Aorta (tissue), 5 donors: ENCODE data around the gene DOCK3. TPM values are rescaled to one million over a fixed set of nuclear protein-coding genes. Genes with fewer than 3 reads are reported as not detected.

Experiments used
- ATAC-seq: fragments of 200-7000 bp; cut with Tn5 transposase; one replicate; pipeline ENCODE4 v1.9.1; 2022; ENCODE audit warnings: moderate library complexity; ENCODE audit not compliant: low FRiP score
- DNase-seq, 2 donors: peaks; one replicate each; pipeline ENCODE4 v3.0.0-alpha.2; 2020
- H3K27ac ChIP-seq, 2 donors: one replicate each; pipeline ENCODE4 v1.5.1; 2013; ENCODE audit warnings: low read length in 2 of 2, mild to moderate bottlenecking in 2 of 2, moderate library complexity in 2 of 2, control low read depth in 1 of 2, inconsistent platforms in 1 of 2, low read depth in 1 of 2
- H3K27me3 ChIP-seq, 2 donors: one replicate each; pipeline ENCODE4 v1.6.1; 2013; ENCODE audit warnings: control low read depth in 1 of 2, low read length in 1 of 2, mild to moderate bottlenecking in 1 of 2, moderate library complexity in 1 of 2; ENCODE audit not compliant: insufficient read depth in 2 of 2, control insufficient read depth in 1 of 2
- H3K36me3 ChIP-seq, 2 donors: one replicate each; pipeline ENCODE4 v1.6.1; 2013; ENCODE audit warnings: control low read depth in 1 of 2, low read length in 1 of 2, mild to moderate bottlenecking in 1 of 2; ENCODE audit not compliant: insufficient read depth in 2 of 2, control insufficient read depth in 1 of 2
- H3K4me1 ChIP-seq, 2 donors: one replicate each; pipeline ENCODE4 v1.6.1; 2013; ENCODE audit warnings: low read length in 2 of 2, control low read depth in 1 of 2, mild to moderate bottlenecking in 1 of 2, moderate library complexity in 1 of 2; ENCODE audit not compliant: insufficient read depth in 2 of 2, control insufficient read depth in 1 of 2
- H3K4me3 ChIP-seq, 2 donors: one replicate each; pipeline ENCODE4 v1.5.1; 2013; ENCODE audit warnings: low read length in 2 of 2, control low read depth in 1 of 2, mild to moderate bottlenecking in 1 of 2
- H3K9me3 ChIP-seq: one replicate; pipeline ENCODE4 v1.6.1; 2013; ENCODE audit warnings: mild to moderate bottlenecking, low read length; ENCODE audit not compliant: control insufficient read depth
- WGBS, 2 donors: extraction: QIAGEN DNeasy Blood & Tissue Kit; methylation state at CpG; one replicate each; pipeline ENCODE4 v1.1.7; 2013; 5-methylcytosine and 5-hydroxymethylcytosine counted together
- intact Hi-C, 2 donors: fragments of 100-400 bp; cut with DNase I; formaldehyde crosslinking; loops; one replicate each; pipeline versions ENCODE4 v1.14.2 to v1.15.0; 2022
- polyA plus RNA-seq, 2 donors: library from polyadenylated mRNA; stranded (reverse); fragments of 200-250 nt; gene quantifications; one replicate each; pipeline ENCODE4 v1.2.3, GENCODE V29; 2013
- total RNA-seq, 2 donors: library from RNA; stranded (reverse); fragmentation: NEBNext Ultra II Directional; extraction: Animal tissue kit (Norgen Biotek cat#: 25700); gene quantifications; one replicate each; pipeline ENCODE4 v1.2.1, GENCODE V29; 2021
- donor health status: healthy with polysubstance abuse.
- donor health status: Bipolar disorder and iron deficiency.
- donor health status: DM: no; HTN: no; CAD: no.
- donor health status: DM: no; HTN: no; CAD: no.
- donor health status: DM: yes; HTN: yes; CAD: no.

The DOCK3 gene
- total and polyA plus RNA-seq, 4 donors: 0.31 to 0.97 (median 0.55) TPM

DNA sequence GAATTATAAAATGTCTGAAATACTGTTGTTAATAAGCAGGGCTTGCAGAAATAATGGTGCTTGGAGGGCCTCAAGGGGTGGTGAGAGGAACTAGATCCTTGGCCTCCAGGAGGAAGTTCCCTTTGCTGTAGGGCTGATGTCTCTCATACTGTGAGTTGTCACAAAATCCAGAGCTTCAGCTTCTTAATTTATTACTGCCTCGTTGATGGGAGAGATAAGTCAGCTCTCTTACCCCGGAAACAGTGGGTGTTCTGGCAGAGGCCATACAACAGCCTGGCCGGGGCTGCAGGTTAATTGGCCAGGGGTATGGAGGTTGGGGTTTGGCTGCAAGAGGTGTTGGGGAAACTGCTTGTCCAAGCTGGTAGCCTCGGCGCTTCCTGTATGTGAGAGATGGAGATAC is 42.3 kb upstream of the DOCK3 start:
- no peaks in the 10 kb centered on the region for H3K4me1 ChIP-seq
- H3K27ac ChIP-seq: no peak overlapping the region
- no peak overlapping the region for H3K4me3 ChIP-seq
- H3K9me3 ChIP-seq: no peaks in the 10 kb centered on the region
- intact Hi-C loops: no loop called here
- WGBS, 2 donors: 42 to 48% methylated on average over 5 of the region's 5 CpGs
- no peak for DNase-seq
- no peaks in the 10 kb centered on the region for H3K36me3 ChIP-seq
- no peaks in the 10 kb centered on the region for H3K27me3 ChIP-seq
- ATAC-seq: no peak

DNA sequence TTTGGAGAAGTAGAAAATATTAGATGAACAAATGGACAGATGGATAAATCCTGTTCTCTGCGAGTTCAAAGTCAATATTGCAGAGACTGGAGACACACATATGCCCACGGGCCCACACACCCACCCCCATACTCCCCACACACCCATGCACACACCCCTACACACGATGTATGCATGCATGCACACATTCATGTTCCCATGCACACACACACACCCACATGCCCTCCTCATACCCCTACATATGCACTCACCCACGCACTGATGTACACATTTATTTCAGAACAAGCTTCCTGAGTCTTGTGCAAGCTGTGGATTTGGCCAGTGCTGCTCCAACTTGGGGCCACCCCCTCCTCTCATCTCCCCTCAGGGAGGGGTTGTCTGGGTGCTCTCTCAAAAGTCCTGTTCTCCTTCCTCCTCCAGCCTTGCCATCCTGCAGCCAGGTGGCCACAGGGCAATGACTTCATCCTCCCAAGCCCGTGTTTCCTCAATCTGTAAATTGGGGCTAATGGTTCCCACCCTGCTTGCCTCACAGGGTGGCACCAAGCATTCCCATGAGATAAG is 41.4 kb upstream of the DOCK3 start:
- intact Hi-C loops: no loop called here
- no peak for DNase-seq
- 91 to 95% methylated on average over 5 of the region's 5 CpGs for whole genome bisulfite sequencing, 2 donors

DNA sequence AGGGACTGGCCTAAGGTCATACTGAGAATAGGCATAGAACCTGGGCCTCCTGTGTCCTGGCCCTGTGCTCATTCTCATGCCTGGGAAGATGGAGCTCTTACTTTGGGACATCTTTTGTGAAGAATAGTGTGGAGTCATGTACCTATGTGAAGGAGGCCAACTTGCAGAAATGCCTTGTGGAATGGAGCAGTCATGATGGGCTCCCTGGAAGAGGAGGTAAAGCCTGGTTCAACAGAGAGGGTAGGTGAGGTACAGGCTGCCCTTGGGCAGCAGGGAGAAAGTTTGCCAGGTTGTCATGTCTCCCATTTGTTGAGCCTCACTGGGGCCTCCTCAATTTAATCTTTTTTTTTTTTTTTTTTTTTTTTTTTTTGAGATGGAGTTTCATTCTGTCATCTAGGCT is 39.7 kb upstream of the DOCK3 start:
- H3K27ac ChIP-seq: no peak overlapping the region
- H3K9me3 ChIP-seq: no peaks in the 10 kb centered on the region
- H3K4me1 ChIP-seq: no peaks in the 10 kb centered on the region
- DNase-seq: no peak
- intact Hi-C loops: no loop called here
- ATAC-seq: no peak
- no peaks in the 10 kb centered on the region for H3K27me3 ChIP-seq
- no peaks in the 10 kb centered on the region for H3K36me3 ChIP-seq
- no peak overlapping the region for H3K4me3 ChIP-seq

More for the DNA sequence above, 41.4 kb upstream of the DOCK3 start:
- Histone ChIP-seq H3K4me1 (no peaks in the 10 kb centered on the region), H3K27me3 (no peaks in the 10 kb centered on the region), H3K9me3 (no peaks in the 10 kb centered on the region), H3K27ac (no peak overlapping the region), H3K4me3 (no peak overlapping the region), H3K36me3 (no peaks in the 10 kb centered on the region)
- no peak for ATAC-seq

DNA sequence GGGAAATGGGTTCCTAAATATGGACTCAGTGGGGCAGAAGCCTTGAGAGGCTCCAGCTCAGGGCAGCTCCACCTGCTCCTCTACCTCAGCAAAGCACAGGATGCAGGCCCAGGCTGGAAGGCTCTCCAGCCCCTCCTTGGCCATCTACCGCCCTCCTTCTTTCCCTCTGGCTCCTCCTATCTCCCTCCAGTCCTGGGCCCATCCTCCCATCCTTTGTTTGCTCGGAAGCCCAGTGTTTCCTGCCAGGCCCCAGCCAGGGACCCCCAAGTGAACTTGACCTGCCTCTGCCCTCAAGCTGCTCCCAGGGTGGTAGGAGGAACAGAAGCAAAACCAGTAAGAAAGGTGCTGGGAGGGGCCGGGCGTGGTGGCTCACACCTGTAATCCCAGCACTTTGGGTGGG is 37.7 kb upstream of the DOCK3 start:
- ATAC-seq: no peak
- DNase-seq: no peak
- Histone ChIP-seq H3K4me3 (no peak overlapping the region), H3K9me3 (no peaks in the 10 kb centered on the region), H3K27ac (no peak overlapping the region), H3K4me1 (no peaks in the 10 kb centered on the region), H3K27me3 (no peaks in the 10 kb centered on the region), H3K36me3 (no peaks in the 10 kb centered on the region)
- intact Hi-C loops: no loop called here
- 95 to 96% methylated on average over 4 of the region's 4 CpGs for WGBS, 2 donors

DNA sequence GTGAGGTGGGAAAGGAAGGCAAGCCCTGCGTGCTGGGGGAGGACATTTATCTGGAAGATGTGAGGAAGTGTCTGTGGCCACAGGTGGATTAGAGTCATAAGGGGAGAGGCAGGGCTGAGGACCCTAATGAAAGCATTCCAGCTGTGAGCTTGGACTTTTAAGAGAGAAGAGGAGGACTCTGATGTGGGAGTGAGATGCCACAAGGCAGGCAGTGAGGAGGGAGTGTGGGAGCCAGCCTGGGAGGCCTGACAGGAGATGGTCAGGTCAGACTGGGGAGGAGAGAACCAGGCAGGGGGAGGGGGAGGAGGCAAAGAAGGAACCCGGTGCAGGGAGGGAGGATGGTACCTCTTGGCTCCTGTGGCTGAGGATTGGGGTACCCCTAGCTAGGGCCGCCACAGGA is 36.8 kb upstream of the DOCK3 start:
- Histone ChIP-seq H3K4me1 (no peaks in the 10 kb centered on the region), H3K36me3 (no peaks in the 10 kb centered on the region), H3K4me3 (no peak overlapping the region), H3K27ac (no peak overlapping the region), H3K27me3 (no peaks in the 10 kb centered on the region), H3K9me3 (no peaks in the 10 kb centered on the region)
- intact Hi-C loops: no loop called here
- WGBS, 2 donors: 82 to 94% methylated on average over 3 of the region's 3 CpGs
- DNase-seq (no peak), ATAC-seq (no peak)

DNA sequence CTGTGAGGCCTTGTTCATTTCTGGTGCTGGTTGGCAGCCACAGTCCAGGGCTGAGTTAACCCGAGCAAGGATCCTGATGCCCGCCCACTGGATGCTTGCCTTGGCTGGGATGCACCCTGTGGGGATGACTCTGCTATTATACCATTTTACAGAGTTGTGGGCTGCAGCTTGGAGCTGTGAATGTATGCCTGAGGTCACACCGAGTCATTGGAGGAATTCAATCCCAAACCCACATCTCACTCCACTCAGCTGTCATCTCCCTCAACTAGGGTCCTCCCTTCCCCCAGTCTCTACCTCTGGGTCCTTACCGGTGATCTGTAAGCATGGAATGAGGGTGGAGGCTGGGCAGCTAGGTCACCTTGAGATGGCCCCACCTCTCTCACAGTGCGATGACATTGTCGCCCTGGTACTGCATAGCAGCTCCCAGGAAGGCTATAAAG is 35.7 kb upstream of the DOCK3 start:
- WGBS, 2 donors: 63 to 75% methylated on average over 6 of the region's 6 CpGs
- ATAC-seq (no peak), DNase-seq (peak in 1 of 2 donors; percentile 59)
- Histone ChIP-seq H3K36me3 (no peaks in the 10 kb centered on the region), H3K9me3 (no peaks in the 10 kb centered on the region), H3K27me3 (no peaks in the 10 kb centered on the region), H3K4me3 (no peak overlapping the region), H3K4me1 (no peaks in the 10 kb centered on the region), H3K27ac (no peak overlapping the region)
- intact Hi-C loops: no loop called here

DNA sequence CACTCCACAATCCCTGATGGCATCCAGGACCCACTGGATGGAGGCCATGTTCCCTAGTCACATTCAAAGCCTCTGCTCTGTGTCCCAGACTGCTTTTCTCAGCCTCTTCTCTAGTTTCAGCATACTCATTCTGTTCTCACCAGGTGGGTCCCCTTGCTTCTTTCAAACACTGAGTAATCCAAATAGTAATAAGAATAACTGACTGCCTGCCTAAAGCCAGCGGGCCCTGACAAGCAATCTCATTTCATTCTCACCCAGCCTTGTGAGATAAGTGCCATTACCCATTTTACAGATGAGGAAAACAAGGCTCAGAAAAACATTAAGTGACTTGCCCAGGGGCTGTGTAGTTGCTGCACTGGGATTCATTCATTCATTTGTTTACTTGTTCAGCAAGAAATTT is 32.3 kb upstream of the DOCK3 start:
- intact Hi-C loops: no loop called here
- H3K36me3 ChIP-seq: no peaks in the 10 kb centered on the region
- no peaks in the 10 kb centered on the region for H3K27me3 ChIP-seq
- H3K4me3 ChIP-seq: no peak overlapping the region
- H3K27ac ChIP-seq: no peak overlapping the region
- 97% methylated on average over 1 of the region's 1 CpG for WGBS, 2 donors
- no peaks in the 10 kb centered on the region for H3K4me1 ChIP-seq
- ATAC-seq (no peak), DNase-seq (no peak)
- H3K9me3 ChIP-seq: no peaks in the 10 kb centered on the region

DNA sequence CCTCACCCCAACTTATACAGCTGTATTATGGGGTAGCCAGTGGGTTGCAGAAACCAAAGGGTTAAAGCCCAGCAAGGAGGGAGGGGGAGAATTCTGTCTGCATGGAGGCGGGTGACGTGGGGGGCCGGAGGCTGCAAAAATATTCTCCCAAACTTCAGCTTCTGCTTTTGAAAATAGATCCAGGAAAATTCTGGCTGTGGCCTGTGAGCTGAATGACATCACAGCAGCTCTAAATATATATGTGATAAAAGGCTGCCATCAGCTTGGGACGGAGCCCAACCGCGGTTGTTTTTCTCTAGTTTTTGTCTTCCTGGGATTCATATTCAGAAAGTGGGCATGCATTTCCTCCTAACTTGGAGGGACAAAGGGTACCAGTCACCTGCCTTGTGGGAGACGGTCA is 30.2 kb upstream of the DOCK3 start:
- Histone ChIP-seq H3K27ac (no peak overlapping the region), H3K9me3 (no peaks in the 10 kb centered on the region), H3K27me3 (no peaks in the 10 kb centered on the region), H3K4me3 (no peak overlapping the region), H3K4me1 (no peaks in the 10 kb centered on the region), H3K36me3 (no peaks in the 10 kb centered on the region)
- intact Hi-C loops: no loop called here
- DNase-seq: no peak
- no peak for ATAC-seq
- WGBS, 2 donors: 7% methylated on average over 7 of the region's 7 CpGs

DNA sequence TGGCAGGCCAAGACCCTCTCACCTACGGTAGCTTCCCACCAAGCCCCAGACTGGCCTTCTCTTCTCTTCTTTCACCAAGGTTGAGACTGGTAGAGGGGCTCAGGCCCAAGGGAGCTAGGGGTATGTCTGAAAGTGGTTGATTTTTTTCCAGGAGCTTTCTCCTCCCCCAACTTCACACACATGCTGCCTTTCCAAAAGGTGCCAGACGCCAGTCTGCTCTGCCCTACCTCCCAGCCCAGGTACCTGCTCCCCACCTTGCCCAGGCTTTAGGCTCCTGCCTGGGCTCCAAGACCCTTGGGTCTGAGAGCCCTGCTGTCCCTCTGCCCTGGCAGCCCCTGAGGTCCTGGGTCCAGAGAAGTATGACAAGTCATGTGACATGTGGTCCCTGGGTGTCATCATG is 29.3 kb upstream of the DOCK3 start:
- no peak overlapping the region for H3K27ac ChIP-seq
- WGBS, 2 donors: 81 to 93% methylated on average over 2 of the region's 2 CpGs
- H3K36me3 ChIP-seq: no peaks in the 10 kb centered on the region
- intact Hi-C loops: no loop called here
- no peaks in the 10 kb centered on the region for H3K4me1 ChIP-seq
- DNase-seq (no peak), ATAC-seq (no peak)
- no peaks in the 10 kb centered on the region for H3K9me3 ChIP-seq
- no peaks in the 10 kb centered on the region for H3K27me3 ChIP-seq
- H3K4me3 ChIP-seq: no peak overlapping the region
